ENCODE measurements around the gene GAS2L1. TPM values are rescaled to one million over a fixed set of nuclear protein-coding genes. Genes with fewer than 3 reads are reported as not detected.

Gene GAS2L1
- total RNA-seq, 1 donor from 2014 or later, result 24.3 TPM

GRCh38 chr22:29302681-29303465, 3.6 kb upstream of the GAS2L1 start:
- intact Hi-C loops (cut with DNase I), result no loop called here
- ATAC-seq, result no peak
- no peak for DNase-seq (ENCODE audit: missing footprints)

DNA sequence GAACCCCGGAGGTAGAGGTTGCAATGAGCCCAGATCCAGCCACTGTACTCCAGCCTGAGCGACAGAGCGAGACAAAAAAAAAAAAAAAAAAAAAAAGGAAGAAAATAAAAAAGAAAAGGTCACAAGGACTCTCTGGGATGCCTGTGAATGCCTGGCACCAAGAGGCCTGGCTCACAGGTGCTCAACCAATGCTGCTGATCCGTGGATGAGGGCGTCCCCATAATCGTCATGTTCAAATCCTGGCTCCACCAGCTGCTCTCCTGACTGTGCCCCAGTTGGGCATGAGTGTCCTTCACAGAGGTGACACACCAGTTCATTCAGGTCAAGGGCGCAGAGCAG, 645 bp upstream of the GAS2L1 start:
- no peak for DNase-seq (ENCODE audit: missing footprints)
- intact Hi-C loops (cut with DNase I), result loop anchor here (1.0 to 2.0 kb wide), 2 partner anchors 37 to 53 kb away; partner anchors contain the start of gene EWSR1
- ATAC-seq, result no peak

DNA sequence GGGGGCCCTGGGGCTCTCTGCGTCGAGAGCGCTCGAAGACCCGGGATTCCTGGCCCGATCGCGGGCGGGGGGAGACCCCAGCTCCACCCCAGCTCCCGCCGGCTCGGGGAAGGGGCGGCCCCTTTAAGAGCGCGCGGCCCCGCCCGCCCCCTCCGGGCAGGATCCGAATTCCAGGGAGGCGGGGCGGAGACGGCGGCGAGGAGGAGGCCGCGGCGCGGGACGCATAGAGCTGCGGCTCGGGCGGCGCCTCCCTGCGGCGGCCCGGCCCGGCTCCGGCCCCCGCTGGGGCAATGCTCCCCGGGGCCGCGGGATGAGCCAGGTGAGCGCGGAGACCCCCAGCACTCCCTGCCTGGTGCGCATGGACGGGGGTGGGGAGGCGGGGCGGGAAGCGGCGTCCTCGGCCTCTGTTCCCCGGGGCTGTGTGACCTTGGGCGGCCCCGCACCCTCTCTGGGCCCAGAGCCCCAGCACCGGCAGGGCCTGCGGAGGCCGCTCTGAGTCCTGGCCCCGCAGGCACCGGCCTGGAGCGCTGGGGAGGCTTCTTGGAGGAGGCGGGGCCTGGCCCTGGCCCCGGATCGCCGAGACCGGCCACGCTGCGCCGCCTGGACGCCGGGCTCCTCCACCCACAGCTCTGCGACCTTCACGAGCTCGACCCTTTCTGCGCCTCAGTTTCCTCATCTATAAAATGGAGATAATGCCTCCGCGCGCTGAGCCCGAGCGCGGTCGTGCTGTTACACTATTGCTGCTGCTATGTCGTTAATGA, 565 bp downstream of the GAS2L1 start:
- intact Hi-C loops (cut with DNase I), result loop anchor here (1.0 to 2.0 kb wide), 2 partner anchors 38 to 52 kb away; partner anchors contain the start of gene EWSR1
- ATAC-seq, result peak; percentile 74
- peak; percentile 93 for DNase-seq (ENCODE audit: missing footprints)

DNA sequence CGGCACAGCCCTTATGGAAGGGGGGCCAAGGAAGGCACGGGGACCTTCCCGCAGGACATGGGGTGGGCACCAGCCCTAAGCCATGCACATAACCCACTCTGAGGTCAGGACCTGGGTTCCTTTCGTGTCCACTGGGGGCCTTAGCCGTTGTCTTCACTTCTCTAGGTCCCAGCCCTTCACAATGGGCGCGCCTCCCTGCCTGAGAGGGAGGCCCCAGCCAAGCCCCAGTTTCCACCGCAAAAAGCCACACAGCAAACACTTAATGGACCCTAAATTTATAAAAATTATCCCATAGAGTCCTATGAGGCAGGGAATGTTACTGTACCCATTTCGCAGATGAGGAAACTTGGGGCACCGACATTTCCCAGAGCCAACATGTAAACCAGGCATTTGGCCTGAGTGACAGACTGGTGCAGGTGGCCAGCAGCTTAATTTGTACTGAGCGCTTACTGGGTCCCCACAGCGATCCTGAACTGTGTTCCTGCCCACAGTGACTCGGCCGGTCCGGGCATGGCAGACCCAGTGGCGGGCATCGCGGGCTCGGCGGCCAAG, 1.2 kb downstream of the GAS2L1 start:
- DNase-seq (ENCODE audit: missing footprints) (no peak), ATAC-seq (no peak)
- intact Hi-C loops (cut with DNase I), result loop anchor here (2.0 kb wide), 1 partner anchor 39 kb away; the partner anchor contains the start of gene EWSR1

GRCh38 chr22:29308148-29308790, 1.8 kb downstream of the GAS2L1 start:
- no peak for DNase-seq (ENCODE audit: missing footprints)
- intact Hi-C loops (cut with DNase I), result no loop called here
- ATAC-seq, result no peak

- no peak for DNase-seq (ENCODE audit: missing footprints)
- no peak for ATAC-seq
- intact Hi-C loops (cut with DNase I), result no loop called here
Measured at GRCh38 chr22:29308791-29309262, 2.4 kb downstream of the GAS2L1 start.

GRCh38 chr22:29309332-29310064, 3.0 kb downstream of the GAS2L1 start:
- ATAC-seq, result peak; percentile 23
- intact Hi-C loops (cut with DNase I), result loop anchor here (2.0 kb wide), 1 partner anchor 33 kb away; no protein-coding TSS in a partner anchor
- peak; percentile 82 for DNase-seq (ENCODE audit: missing footprints)

DNA sequence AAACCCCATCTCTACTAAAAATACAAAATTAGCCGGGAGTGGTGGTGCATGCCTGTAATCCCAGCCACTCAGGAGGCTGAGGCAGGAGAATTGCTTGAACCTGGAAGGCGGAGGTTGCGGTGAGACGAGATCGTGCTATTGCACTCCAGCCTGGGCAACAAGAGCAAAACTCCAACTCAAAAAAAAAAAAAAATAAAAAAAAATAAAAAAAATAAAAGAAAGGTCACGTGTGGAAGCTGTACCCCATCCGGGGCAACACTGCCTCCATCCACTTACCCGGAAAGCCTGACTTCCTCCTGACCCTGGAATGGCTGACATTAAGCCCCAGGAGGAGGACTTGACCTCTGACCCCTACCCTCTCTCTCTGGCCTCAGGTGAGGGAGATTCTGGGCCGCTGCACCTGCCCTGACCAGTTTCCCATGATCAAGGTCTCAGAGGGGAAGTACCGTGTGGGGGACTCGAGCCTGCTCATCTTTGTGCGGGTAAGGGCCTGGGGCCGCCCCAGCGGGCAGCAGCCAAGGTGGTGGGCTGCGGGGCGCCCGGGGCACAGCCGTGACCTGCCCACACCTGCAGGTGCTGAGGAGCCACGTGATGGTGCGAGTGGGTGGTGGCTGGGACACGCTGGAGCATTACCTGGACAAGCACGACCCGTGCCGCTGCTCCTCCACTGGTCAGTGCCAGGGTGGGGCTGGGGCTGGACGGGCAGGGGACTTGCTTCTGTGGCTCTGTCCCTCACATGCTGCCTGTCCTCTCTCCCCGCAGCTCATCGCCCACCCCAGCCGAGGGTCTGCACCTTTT, 3.8 kb downstream of the GAS2L1 start:
- DNase-seq (ENCODE audit: missing footprints) (peak; percentile 80), ATAC-seq (no peak)
- intact Hi-C loops (cut with DNase I), result loop anchor here (2.0 kb wide), 1 partner anchor 33 kb away; no protein-coding TSS in a partner anchor

DNA sequence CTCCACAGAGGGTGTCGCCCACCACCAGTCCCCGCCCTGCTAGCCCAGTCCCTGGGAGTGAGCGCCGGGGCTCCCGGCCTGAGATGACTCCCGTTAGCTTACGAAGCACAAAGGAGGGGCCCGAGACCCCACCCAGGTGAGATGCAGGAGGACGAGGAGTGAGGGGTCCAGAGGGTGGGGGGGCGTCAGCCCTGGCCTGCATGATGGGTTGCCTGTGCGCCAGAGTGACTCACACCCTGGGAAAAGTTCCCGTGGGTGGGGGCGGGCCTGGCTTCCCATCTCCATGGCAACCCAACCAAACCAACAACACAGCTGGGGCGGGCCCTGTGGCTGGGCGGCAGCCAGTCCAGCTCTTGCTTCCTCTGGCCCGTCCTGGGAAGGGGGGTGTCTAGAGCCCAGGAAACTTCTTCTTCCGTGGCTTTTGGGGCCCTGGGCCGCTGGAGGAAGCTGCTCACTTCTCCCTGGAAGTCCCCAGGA, 4.5 kb downstream of the GAS2L1 start:
- intact Hi-C loops (cut with DNase I), result loop anchor here (2.0 kb wide), 1 partner anchor 32 kb away; no protein-coding TSS in a partner anchor
- peak; percentile 96 for DNase-seq (ENCODE audit: missing footprints)
- ATAC-seq, result peak; percentile 67

DNA sequence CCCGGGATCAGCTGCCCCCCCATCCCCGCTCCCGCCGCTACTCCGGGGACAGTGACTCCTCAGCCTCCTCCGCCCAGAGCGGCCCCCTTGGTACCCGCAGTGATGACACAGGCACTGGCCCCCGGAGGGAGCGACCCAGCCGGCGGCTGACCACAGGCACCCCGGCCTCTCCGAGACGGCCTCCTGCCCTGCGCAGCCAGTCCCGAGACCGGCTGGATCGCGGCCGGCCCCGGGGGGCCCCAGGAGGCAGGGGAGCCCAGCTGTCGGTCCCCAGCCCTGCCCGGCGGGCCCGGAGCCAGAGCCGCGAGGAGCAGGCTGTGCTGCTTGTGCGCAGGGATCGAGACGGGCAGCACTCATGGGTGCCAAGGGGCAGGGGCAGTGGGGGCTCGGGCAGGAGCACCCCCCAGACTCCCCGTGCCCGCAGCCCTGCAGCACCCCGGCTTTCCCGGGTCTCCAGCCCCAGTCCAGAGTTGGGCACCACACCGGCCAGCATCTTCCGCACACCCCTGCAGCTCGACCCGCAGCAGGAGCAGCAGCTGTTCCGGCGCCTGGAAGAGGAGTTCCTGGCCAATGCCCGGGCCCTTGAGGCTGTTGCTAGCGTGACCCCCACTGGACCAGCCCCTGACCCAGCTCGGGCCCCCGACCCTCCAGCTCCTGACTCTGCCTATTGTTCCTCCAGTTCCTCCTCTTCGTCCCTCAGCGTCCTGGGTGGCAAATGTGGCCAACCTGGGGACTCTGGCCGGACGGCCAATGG, 5.2 kb downstream of the GAS2L1 start:
- ATAC-seq, result peak; percentile 2
- intact Hi-C loops (cut with DNase I), result loop anchor here (2.0 kb wide), 1 partner anchor 31 kb away; no protein-coding TSS in a partner anchor
- DNase-seq (ENCODE audit: missing footprints), result peak; percentile 81

- DNase-seq (ENCODE audit: missing footprints) (no peak), ATAC-seq (no peak)
- intact Hi-C loops (cut with DNase I), result no loop called here
Measured at GRCh38 chr22:29312218-29313125, 6.0 kb downstream of the GAS2L1 start.

GRCh38 chr22:29313126-29313575, 6.7 kb downstream of the GAS2L1 start:
- intact Hi-C loops (cut with DNase I), result no loop called here
- DNase-seq (ENCODE audit: missing footprints), result no peak
- peak; percentile 6 for ATAC-seq

GRCh38 chr22:29313576-29314466, 7.4 kb downstream of the GAS2L1 start:
- no peak for DNase-seq (ENCODE audit: missing footprints)
- intact Hi-C loops (cut with DNase I), result no loop called here
- ATAC-seq, result no peak

DNA sequence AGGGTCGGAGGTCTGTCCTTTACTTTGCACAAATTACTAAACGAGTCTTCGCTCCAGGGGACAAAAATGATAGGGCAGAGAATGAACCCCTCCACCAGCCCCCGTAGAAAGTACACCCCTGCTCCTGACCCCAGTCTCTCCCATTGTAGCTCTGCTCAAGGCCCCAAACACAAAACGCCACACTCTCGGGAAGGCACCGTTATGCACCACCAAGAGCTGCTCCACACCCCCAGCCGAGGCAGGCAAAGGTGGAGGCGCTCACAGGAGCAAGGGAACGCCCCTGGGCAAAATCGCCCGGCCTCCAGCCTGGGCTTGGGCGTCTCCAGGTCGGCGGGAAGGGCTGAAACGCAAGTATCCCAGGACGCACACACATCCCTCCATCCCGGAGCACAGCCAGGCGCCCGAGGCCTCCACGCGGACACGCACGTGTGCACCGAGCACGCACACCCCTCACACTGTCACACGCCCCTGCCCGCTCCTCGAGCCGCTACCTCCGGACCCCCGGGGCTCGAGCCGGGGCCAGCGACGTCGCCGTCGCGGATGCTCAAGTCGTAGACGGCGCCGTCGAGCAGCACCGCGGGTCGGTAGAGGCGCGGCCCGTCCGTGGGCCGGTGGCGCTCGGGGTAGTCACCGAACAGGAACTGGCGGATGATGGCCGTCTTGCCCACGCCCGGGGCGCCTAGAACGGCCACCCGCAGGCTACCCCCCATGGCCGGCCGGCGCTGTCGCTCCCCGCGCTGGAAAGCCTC, 8.3 kb downstream of the GAS2L1 start:
- DNase-seq (ENCODE audit: missing footprints) (no peak), ATAC-seq (no peak)
- intact Hi-C loops (cut with DNase I), result no loop called here

Measured in Right ventricle myocardium inferior (tissue), 1 donor.